Neural progenitor cell (in vitro differentiated cells): Measurements from ENCODE around the gene TTC3. TPM values are rescaled to one million over a fixed set of nuclear protein-coding genes. Genes with fewer than 3 reads are reported as not detected.

Experiments
- DNase-seq: peaks from one replicate; pipeline ENCODE4 v3.0.0-alpha.2; 2016; ENCODE audit warnings: low spot score
- H2AFZ ChIP-seq: fragments of 200-600 bp; sonication (generic); replicated peaks from 2 replicates; pipeline ENCODE4 v1.6.1; 2016; ENCODE audit warnings: antibody characterized with exemption
- H3F3A ChIP-seq: fragments of 200-600 bp; sonication (generic); 2 replicates; pipeline ENCODE4 v1.6.1; 2016; ENCODE audit warnings: antibody characterized with exemption, low read depth
- H3K27ac ChIP-seq: fragments of 200-600 bp; sonication (generic); 2 replicates; pipeline ENCODE4 v1.5.1; 2016; ENCODE audit warnings: mild to moderate bottlenecking
- H3K27me3 ChIP-seq: fragments of 200-600 bp; sonication (generic); 2 replicates; pipeline ENCODE4 v1.6.1; 2016; ENCODE audit warnings: mild to moderate bottlenecking, moderate library complexity
- H3K36me3 ChIP-seq: fragments of 200-600 bp; sonication (generic); 2 replicates; pipeline ENCODE4 v1.5.1; 2016
- H3K4me1 ChIP-seq: fragments of 200-600 bp; sonication (generic); 2 replicates; pipeline ENCODE4 v1.6.1; 2016; ENCODE audit warnings: mixed run types
- H3K4me2 ChIP-seq: fragments of 200-600 bp; sonication (generic); 2 replicates; pipeline ENCODE4 v1.6.1; 2016
- H3K4me3 ChIP-seq: fragments of 200-600 bp; sonication (generic); 2 replicates; pipeline ENCODE4 v1.5.1; 2016
- H3K79me2 ChIP-seq: fragments of 200-600 bp; sonication (generic); 2 replicates; pipeline ENCODE4 v1.6.1; 2016; ENCODE audit warnings: low read depth
- H3K9ac ChIP-seq: fragments of 200-600 bp; sonication (generic); 2 replicates; pipeline ENCODE4 v1.6.1; 2016
- H3K9me3 ChIP-seq: fragments of 200-600 bp; sonication (generic); 2 replicates; pipeline ENCODE4 v1.5.1; 2016; ENCODE audit warnings: low read depth
- H4K20me1 ChIP-seq: fragments of 200-600 bp; sonication (generic); 2 replicates; pipeline ENCODE4 v1.6.1; 2016; ENCODE audit warnings: low read depth
- H3K27ac Mint-ChIP-seq: 3 replicates; pipeline ENCODE4 v1.8.0; 2021; ENCODE audit warnings: mixed read lengths
- H3K27me3 Mint-ChIP-seq: 2 replicates; pipeline ENCODE4 v1.8.0; 2022; ENCODE audit warnings: low read depth, mild to moderate bottlenecking, inconsistent platforms, moderate library complexity, mixed read lengths; ENCODE audit not compliant: insufficient read depth
- H3K36me3 Mint-ChIP-seq: 3 replicates; pipeline ENCODE4 v1.8.0; 2021; ENCODE audit warnings: mixed read lengths
- H3K4me1 Mint-ChIP-seq: 3 replicates; pipeline ENCODE4 v1.8.0; 2021; ENCODE audit warnings: mixed read lengths
- H3K4me3 Mint-ChIP-seq: 3 replicates; pipeline ENCODE4 v1.8.0; 2021; ENCODE audit warnings: mild to moderate bottlenecking, moderate library complexity, mixed read lengths
- H3K9me3 Mint-ChIP-seq: 3 replicates; pipeline ENCODE4 v1.8.0; 2020; ENCODE audit warnings: mixed read lengths
- EZH2 ChIP-seq: fragments of 200-600 bp; sonication (generic); IDR thresholded peaks from 2 replicates; pipeline ENCODE4 v1.6.1; 2017; ENCODE audit warnings: antibody characterized with exemption, mild to moderate bottlenecking, moderate library complexity
- EZH2phosphoT487 ChIP-seq: fragments of 200-600 bp; sonication (generic); IDR thresholded peaks from 2 replicates; pipeline ENCODE4 v1.6.1; 2017; ENCODE audit warnings: antibody characterized with exemption
- total RNA-seq: library from RNA; depleted of rRNA; stranded (reverse); fragments of >200 nt; gene quantifications from 2 replicates; pipeline ENCODE4 v1.2.3, GENCODE V29; 2015; ENCODE audit warnings: low replicate concordance
- TF ChIP-seq, protein P1 (sequence below): fragments of 200-600 bp; sonication (generic); IDR thresholded peaks from 2 replicates; pipeline ENCODE4 v1.5.1; 2017; ENCODE audit warnings: antibody characterized with exemption, mild to moderate bottlenecking

The TTC3 gene
- total RNA-seq, 1 donor from 2014 or later, result 135 TPM

GRCh38 chr21:37159053-37159776 is 86.2 kb downstream of the TTC3 start:
- no peaks in the 10 kb centered on the region for H4K20me1 ChIP-seq
- H3K27me3 ChIP-seq, result no peaks in the 10 kb centered on the region
- peaks cover 60% of the 10 kb centered on the region for H3K36me3 Mint-ChIP-seq
- H3K4me3 ChIP-seq, result no peak overlapping the region
- H3K4me3 Mint-ChIP-seq, result no peak overlapping the region
- no peak overlapping the region for H3K9ac ChIP-seq
- no peak overlapping the region for H3K27ac ChIP-seq
- H3K9me3 Mint-ChIP-seq, result no peaks in the 10 kb centered on the region
- no peak overlapping the region for H3K27ac Mint-ChIP-seq
- DNase-seq, result no peak
- no peaks in the 10 kb centered on the region for H3K9me3 ChIP-seq
- H3K27me3 Mint-ChIP-seq, result no peaks in the 10 kb centered on the region
- no peaks in the 10 kb centered on the region for H3K79me2 ChIP-seq
- no peak for TF ChIP-seq EZH2
- H3K4me1 ChIP-seq, result no peaks in the 10 kb centered on the region
- H2AFZ ChIP-seq, result no peak overlapping the region
- H3K36me3 ChIP-seq, result no peaks in the 10 kb centered on the region
- H3F3A ChIP-seq, result no peaks in the 10 kb centered on the region
- H3K4me2 ChIP-seq, result no peak overlapping the region
- H3K4me1 Mint-ChIP-seq, result no peaks in the 10 kb centered on the region

DNA sequence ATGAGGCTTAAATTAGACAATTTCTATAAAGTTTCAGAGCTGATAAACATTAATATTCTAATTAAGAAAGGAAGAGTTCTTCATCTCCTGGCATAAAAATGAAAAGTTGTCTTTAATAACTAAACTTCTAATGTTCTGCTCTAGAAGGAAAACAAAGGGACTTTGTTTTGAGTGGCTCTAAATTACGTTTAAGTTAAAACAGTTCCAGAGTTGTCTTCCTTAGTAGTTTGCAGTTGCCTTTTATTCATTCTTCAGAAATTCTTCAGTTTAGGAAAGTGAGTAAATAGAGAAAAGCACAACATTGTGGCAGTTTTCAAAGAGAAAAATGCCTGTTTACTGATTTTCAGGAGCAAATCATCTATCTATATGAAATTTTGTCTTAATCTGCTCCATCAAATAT is 86.9 kb downstream of the TTC3 start:
- Mint-ChIP-seq H3K27ac (no peak overlapping the region), H3K9me3 (no peaks in the 10 kb centered on the region), H3K4me1 (no peaks in the 10 kb centered on the region), H3K4me3 (no peak overlapping the region), H3K27me3 (no peaks in the 10 kb centered on the region), H3K36me3 (peaks cover 56% of the 10 kb centered on the region)
- Histone ChIP-seq H3K9ac (no peak overlapping the region), H3K9me3 (no peaks in the 10 kb centered on the region), H3K79me2 (no peaks in the 10 kb centered on the region), H3K4me3 (no peak overlapping the region), H3K4me2 (no peak overlapping the region), H3K36me3 (no peaks in the 10 kb centered on the region), H3K27me3 (no peaks in the 10 kb centered on the region), H4K20me1 (no peaks in the 10 kb centered on the region), H2AFZ (no peak overlapping the region), H3K4me1 (no peaks in the 10 kb centered on the region), H3F3A (no peaks in the 10 kb centered on the region), H3K27ac (no peak overlapping the region)
- TF ChIP-seq EZH2phosphoT487, result no peak
- TF ChIP-seq, protein P1, sequence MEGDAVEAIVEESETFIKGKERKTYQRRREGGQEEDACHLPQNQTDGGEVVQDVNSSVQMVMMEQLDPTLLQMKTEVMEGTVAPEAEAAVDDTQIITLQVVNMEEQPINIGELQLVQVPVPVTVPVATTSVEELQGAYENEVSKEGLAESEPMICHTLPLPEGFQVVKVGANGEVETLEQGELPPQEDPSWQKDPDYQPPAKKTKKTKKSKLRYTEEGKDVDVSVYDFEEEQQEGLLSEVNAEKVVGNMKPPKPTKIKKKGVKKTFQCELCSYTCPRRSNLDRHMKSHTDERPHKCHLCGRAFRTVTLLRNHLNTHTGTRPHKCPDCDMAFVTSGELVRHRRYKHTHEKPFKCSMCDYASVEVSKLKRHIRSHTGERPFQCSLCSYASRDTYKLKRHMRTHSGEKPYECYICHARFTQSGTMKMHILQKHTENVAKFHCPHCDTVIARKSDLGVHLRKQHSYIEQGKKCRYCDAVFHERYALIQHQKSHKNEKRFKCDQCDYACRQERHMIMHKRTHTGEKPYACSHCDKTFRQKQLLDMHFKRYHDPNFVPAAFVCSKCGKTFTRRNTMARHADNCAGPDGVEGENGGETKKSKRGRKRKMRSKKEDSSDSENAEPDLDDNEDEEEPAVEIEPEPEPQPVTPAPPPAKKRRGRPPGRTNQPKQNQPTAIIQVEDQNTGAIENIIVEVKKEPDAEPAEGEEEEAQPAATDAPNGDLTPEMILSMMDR, result no peak
- TF ChIP-seq EZH2, result no peak
- no peak for DNase-seq

DNA sequence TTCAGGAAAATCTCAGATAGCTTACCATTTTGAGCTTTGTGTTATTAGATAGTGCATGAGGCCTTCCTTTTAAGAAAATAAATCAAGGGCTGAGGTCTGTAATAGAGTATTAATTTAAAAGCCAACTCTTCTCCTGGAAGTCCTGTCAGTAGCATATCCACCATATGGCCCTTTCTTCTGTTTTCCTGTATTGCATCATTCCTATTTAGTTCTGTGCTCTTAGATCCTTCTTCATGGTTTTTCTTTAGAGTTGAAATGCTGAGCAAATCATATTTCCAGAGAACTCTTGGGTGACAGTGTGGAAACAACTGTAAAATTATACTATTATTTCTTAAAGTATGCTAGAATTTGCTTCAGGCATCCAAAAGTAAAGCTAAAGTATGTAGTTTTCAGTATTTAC is 91.7 kb downstream of the TTC3 start:
- no peaks in the 10 kb centered on the region for H3K4me1 Mint-ChIP-seq
- H3K9me3 Mint-ChIP-seq, result no peaks in the 10 kb centered on the region
- H4K20me1 ChIP-seq, result no peaks in the 10 kb centered on the region
- H3K4me3 ChIP-seq, result no peak overlapping the region
- peaks cover 39% of the 10 kb centered on the region for H3K36me3 Mint-ChIP-seq
- H2AFZ ChIP-seq, result no peak overlapping the region
- H3K27me3 ChIP-seq, result no peaks in the 10 kb centered on the region
- H3F3A ChIP-seq, result no peaks in the 10 kb centered on the region
- TF ChIP-seq EZH2 (no peak), EZH2phosphoT487 (no peak)
- TF ChIP-seq, protein P1, result no peak
- DNase-seq, result no peak
- no peak overlapping the region for H3K9ac ChIP-seq
- no peak overlapping the region for H3K27ac ChIP-seq
- H3K4me2 ChIP-seq, result no peak overlapping the region
- H3K79me2 ChIP-seq, result no peaks in the 10 kb centered on the region
- H3K27ac Mint-ChIP-seq, result no peak overlapping the region
- peaks cover 7% of the 10 kb centered on the region for H3K36me3 ChIP-seq
- H3K9me3 ChIP-seq, result no peaks in the 10 kb centered on the region
- H3K4me1 ChIP-seq, result no peaks in the 10 kb centered on the region
- no peak overlapping the region for H3K4me3 Mint-ChIP-seq
- no peaks in the 10 kb centered on the region for H3K27me3 Mint-ChIP-seq

DNA sequence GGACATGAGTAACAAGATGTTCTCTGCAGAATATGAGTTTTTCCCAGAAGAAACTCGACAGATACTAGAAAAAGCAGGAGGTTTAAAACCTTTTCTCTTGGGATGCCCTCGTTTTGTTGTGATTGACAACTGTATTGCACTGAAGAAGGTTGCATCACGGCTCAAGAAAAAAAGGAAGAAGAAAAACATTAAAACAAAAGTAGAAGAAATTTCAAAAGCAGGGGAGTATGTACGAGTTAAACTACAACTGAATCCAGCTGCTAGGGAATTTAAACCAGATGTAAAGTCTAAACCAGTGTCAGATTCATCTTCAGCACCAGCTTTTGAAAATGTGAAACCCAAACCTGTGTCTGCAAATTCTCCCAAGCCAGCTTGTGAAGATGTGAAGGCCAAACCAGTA is 92.5 kb downstream of the TTC3 start:
- Histone ChIP-seq H3K4me2 (no peak overlapping the region), H3K79me2 (no peaks in the 10 kb centered on the region), H3K9me3 (no peaks in the 10 kb centered on the region), H2AFZ (no peak overlapping the region), H3K9ac (no peak overlapping the region), H3K36me3 (peaks cover 7% of the 10 kb centered on the region), H3K4me1 (no peaks in the 10 kb centered on the region), H3K27ac (no peak overlapping the region), H4K20me1 (no peaks in the 10 kb centered on the region), H3K27me3 (no peaks in the 10 kb centered on the region), H3F3A (no peaks in the 10 kb centered on the region), H3K4me3 (no peak overlapping the region)
- no peak for DNase-seq
- Mint-ChIP-seq H3K4me3 (no peak overlapping the region), H3K9me3 (no peaks in the 10 kb centered on the region), H3K27ac (no peak overlapping the region), H3K27me3 (no peaks in the 10 kb centered on the region), H3K36me3 (peaks cover 35% of the 10 kb centered on the region), H3K4me1 (no peaks in the 10 kb centered on the region)
- no peak for TF ChIP-seq EZH2
- TF ChIP-seq EZH2phosphoT487, result no peak
- TF ChIP-seq, protein P1, result no peak
